Glutamatergic neuron (in vitro differentiated cells): ENCODE results near the gene KLK4. TPM values are rescaled to one million over a fixed set of nuclear protein-coding genes. Genes with fewer than 3 reads are reported as not detected.

Source experiments
- DNase-seq: peaks from one replicate; pipeline ENCODE4 v3.0.0; 2022
- H3K27ac Mint-ChIP-seq: one replicate; pipeline ENCODE4 v1.8.0; 2020; ENCODE audit warnings: mild to moderate bottlenecking, mixed read lengths, inconsistent platforms; ENCODE audit not compliant: unreplicated experiment
- H3K27me3 Mint-ChIP-seq: one replicate; pipeline ENCODE4 v1.8.0; 2020; ENCODE audit warnings: mild to moderate bottlenecking, moderate library complexity, mixed read lengths, inconsistent platforms; ENCODE audit not compliant: unreplicated experiment
- H3K36me3 Mint-ChIP-seq: one replicate; pipeline ENCODE4 v1.8.0; 2020; ENCODE audit warnings: mild to moderate bottlenecking, mixed read lengths, inconsistent platforms; ENCODE audit not compliant: unreplicated experiment
- H3K4me1 Mint-ChIP-seq: one replicate; pipeline ENCODE4 v1.8.0; 2020; ENCODE audit warnings: mild to moderate bottlenecking, low read depth, mixed read lengths, inconsistent platforms; ENCODE audit not compliant: unreplicated experiment
- H3K4me3 Mint-ChIP-seq: one replicate; pipeline ENCODE4 v1.8.0; 2020; ENCODE audit warnings: mild to moderate bottlenecking, mixed read lengths, inconsistent platforms; ENCODE audit not compliant: unreplicated experiment
- H3K9me3 Mint-ChIP-seq: one replicate; pipeline ENCODE4 v1.8.0; 2020; ENCODE audit warnings: mild to moderate bottlenecking, moderate library complexity, mixed read lengths, inconsistent platforms; ENCODE audit not compliant: unreplicated experiment
- total RNA-seq: library from RNA; stranded (reverse); fragmentation: NEBNext Ultra II Directional; extraction: Animal tissue kit (Norgen Biotek cat#: 25700); gene quantifications from one replicate; pipeline ENCODE4 v1.2.1, GENCODE V29; 2021; ENCODE audit not compliant: unreplicated experiment
- TF ChIP-seq, protein P1 (sequence below): fragments of 200-600 bp; sonication (generic); IDR thresholded peaks from one replicate; pipeline ENCODE4 v1.5.0; 2021; ENCODE audit not compliant: partially characterized antibody, unreplicated experiment

The KLK4 gene
- total RNA-seq, 1 donor from 2014 or later, result 0.66 TPM

DNA sequence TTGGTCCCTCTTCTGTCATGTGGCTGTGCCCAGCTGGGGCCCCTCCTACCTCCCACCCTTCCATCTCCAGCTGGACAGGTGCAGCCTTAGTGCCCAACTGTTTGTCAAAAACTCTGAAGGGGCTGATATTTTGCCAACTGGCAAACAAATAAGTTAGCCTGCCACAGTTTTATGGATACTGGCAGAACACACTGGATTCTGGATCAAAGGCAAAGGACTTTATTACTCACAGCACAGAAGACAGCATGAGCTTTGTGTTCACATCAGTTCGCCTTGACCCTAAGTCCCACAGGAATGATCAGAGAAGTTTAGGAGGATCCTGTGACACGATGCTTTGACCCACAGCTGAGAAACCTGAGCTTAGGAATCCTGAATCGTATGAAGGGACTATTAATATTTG, 21.6 kb downstream of the KLK4 start:
- Mint-ChIP-seq H3K27ac (no peak overlapping the region), H3K9me3 (peaks cover 2% of the 10 kb centered on the region), H3K4me3 (no peak overlapping the region), H3K27me3 (peaks cover 11% of the 10 kb centered on the region), H3K4me1 (no peaks in the 10 kb centered on the region), H3K36me3 (no peaks in the 10 kb centered on the region)
- DNase-seq, result no peak
- TF ChIP-seq, protein P1, sequence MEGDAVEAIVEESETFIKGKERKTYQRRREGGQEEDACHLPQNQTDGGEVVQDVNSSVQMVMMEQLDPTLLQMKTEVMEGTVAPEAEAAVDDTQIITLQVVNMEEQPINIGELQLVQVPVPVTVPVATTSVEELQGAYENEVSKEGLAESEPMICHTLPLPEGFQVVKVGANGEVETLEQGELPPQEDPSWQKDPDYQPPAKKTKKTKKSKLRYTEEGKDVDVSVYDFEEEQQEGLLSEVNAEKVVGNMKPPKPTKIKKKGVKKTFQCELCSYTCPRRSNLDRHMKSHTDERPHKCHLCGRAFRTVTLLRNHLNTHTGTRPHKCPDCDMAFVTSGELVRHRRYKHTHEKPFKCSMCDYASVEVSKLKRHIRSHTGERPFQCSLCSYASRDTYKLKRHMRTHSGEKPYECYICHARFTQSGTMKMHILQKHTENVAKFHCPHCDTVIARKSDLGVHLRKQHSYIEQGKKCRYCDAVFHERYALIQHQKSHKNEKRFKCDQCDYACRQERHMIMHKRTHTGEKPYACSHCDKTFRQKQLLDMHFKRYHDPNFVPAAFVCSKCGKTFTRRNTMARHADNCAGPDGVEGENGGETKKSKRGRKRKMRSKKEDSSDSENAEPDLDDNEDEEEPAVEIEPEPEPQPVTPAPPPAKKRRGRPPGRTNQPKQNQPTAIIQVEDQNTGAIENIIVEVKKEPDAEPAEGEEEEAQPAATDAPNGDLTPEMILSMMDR, result no peak

DNA sequence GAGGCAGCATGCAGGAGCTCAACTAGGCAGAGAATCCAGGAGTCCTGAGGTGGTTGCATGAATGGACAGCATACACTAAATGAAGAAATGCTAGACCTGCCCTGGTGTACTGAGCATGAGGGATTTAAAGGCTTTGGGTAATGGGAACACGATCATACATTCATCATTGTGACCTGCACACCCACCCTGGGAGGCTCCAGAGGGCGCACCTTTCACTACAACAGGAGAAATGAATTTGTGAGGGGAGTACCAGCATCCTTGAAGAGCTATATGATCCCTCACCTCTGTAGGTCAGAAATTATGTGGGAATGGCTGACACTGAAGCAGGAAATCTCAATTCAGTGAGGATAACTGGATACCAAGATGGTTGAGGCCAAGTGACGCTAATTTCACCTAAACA, 29.0 kb downstream of the KLK4 start:
- Mint-ChIP-seq H3K27ac (no peak overlapping the region), H3K4me1 (no peaks in the 10 kb centered on the region), H3K27me3 (peaks cover 9% of the 10 kb centered on the region), H3K9me3 (peaks cover 3% of the 10 kb centered on the region), H3K4me3 (no peak overlapping the region), H3K36me3 (peaks cover 5% of the 10 kb centered on the region)
- no peak for DNase-seq
- TF ChIP-seq, protein P1, result no peak

DNA sequence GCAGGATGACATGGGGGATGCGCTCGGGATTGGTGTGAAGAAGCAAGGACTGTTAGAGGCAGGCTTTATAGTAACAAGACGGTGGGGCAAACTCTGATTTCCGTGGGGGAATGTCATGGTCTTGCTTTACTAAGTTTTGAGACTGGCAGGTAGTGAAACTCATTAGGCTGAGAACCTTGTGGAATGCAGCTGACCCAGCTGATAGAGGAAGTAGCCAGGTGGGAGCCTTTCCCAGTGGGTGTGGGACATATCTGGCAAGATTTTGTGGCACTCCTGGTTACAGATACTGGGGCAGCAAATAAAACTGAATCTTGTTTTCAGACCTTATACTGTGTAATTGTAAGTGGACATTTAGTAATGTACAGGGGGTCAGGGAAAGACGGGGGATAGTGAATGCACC, 31.0 kb downstream of the KLK4 start:
- H3K4me1 Mint-ChIP-seq, result no peaks in the 10 kb centered on the region
- peaks cover 7% of the 10 kb centered on the region for H3K27me3 Mint-ChIP-seq

DNA sequence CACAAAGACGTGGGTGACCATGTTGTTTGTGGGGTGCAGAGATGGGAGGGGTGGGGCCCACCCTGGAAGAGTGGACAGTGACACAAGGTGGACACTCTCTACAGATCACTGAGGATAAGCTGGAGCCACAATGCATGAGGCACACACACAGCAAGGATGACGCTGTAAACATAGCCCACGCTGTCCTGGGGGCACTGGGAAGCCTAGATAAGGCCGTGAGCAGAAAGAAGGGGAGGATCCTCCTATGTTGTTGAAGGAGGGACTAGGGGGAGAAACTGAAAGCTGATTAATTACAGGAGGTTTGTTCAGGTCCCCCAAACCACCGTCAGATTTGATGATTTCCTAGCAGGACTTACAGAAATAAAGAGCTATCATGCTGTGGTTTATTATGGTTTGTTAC, 32.3 kb downstream of the KLK4 start:
- H3K36me3 Mint-ChIP-seq, result peaks cover 5% of the 10 kb centered on the region
- H3K4me3 Mint-ChIP-seq, result no peak overlapping the region
- H3K4me1 Mint-ChIP-seq, result no peaks in the 10 kb centered on the region
- no peak for DNase-seq
- TF ChIP-seq, protein P1, result no peak
- no peak overlapping the region for H3K27ac Mint-ChIP-seq
- H3K27me3 Mint-ChIP-seq, result peaks cover 5% of the 10 kb centered on the region
- H3K9me3 Mint-ChIP-seq, result peaks cover 3% of the 10 kb centered on the region

More for the DNA sequence above, 31.0 kb downstream of the KLK4 start:
- peaks cover 3% of the 10 kb centered on the region for H3K9me3 Mint-ChIP-seq
- peaks cover 5% of the 10 kb centered on the region for H3K36me3 Mint-ChIP-seq
- TF ChIP-seq, protein P1, result no peak
- DNase-seq, result no peak
- H3K27ac Mint-ChIP-seq, result no peak overlapping the region
- no peak overlapping the region for H3K4me3 Mint-ChIP-seq

DNA sequence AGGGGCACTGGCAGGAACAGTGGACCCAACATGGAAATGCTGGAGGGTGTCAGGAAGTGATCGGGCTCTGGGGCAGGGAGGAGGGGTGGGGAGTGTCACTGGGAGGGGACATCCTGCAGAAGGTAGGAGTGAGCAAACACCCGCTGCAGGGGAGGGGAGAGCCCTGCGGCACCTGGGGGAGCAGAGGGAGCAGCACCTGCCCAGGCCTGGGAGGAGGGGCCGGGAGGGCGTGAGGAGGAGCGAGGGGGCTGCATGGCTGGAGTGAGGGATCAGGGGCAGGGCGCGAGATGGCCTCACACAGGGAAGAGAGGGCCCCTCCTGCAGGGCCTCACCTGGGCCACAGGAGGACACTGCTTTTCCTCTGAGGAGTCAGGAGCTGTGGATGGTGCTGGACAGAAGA, 33.9 kb downstream of the KLK4 start:
- Mint-ChIP-seq H3K4me1 (no peaks in the 10 kb centered on the region), H3K4me3 (no peak overlapping the region), H3K36me3 (peaks cover 5% of the 10 kb centered on the region), H3K9me3 (peaks cover 3% of the 10 kb centered on the region), H3K27me3 (peaks cover 5% of the 10 kb centered on the region), H3K27ac (no peak overlapping the region)
- no peak for DNase-seq
- TF ChIP-seq, protein P1, result no peak
